NCI-H524 (cell line): ENCODE results near the gene GRM4.
A peak's percentile ranks its signal among the peaks of the same experiment; 100 is the strongest.

Experiments
- DNase-seq, 2 experiments: peaks; one replicate each; lab custom pipeline; 2025; lab: John Stamatoyannopoulos, UW

The GRM4 gene

DNA sequence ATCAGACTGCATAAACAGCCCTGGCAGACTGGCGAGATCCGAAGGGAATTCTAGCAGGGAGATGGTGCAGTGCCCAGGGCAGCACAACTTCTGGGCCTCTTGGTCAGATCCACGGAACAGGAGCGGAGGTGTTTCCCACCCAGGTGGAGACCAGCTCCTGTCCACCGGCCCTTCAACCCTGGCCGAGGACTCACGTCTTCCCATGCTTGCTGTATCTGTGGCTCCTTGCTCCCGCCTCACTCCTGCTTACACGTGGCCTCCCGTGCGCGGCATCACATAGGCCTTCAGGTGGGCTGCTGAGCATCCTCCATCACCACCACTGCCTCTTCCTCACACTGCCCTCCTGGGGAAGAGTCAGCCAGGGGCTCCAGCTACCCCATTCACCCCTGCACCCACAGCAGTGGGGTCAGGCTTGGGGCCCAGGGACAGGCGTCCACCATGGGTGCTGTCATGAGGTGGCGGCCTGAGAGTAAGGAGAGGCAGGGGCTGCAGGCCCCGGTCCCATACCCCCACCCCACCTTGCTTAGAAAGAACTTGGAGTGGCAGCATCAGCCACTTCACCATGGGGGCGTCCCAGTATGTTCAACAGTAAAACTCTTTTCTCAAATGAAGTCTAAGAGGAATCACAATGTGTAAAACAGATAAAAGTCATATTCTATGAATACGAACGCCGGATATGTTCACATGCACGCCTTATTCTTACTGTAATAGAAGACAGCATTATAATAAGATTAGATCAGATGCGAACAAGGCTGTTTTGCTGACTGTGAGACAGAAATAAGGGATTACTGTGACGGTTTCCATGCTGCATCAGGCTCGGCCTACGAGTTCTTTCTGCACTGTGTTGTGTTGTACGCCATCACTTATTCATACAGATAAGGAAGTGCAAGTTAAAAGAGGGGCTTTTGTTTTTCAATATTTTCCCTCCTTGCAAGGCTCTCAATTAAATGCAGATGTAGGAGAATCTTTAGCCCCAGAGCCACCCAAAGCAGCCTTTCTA, 165.4 kb downstream of the GRM4 start:
- DNase-seq = no peak

DNA sequence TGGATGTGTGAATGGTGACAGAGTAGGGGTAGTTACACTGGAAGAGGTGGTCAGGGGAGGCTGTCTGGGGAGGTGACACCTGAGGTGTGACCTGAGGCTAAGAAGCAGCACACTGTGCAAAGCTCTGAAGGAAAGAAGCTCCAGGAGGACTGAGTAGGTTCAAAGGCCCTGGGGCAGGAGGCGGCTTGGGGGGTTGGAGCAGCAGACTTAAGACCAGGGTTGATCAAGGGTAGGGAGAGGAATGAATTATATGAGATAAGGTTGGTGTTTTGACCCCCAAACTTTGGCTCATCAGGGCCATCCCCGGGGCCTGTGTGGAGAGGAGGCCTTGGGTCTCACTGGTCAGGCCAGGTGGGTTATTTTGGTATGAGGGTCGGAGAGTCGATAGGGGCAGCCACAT, 166.1 kb downstream of the GRM4 start:
- DNase-seq = no peak

DNA sequence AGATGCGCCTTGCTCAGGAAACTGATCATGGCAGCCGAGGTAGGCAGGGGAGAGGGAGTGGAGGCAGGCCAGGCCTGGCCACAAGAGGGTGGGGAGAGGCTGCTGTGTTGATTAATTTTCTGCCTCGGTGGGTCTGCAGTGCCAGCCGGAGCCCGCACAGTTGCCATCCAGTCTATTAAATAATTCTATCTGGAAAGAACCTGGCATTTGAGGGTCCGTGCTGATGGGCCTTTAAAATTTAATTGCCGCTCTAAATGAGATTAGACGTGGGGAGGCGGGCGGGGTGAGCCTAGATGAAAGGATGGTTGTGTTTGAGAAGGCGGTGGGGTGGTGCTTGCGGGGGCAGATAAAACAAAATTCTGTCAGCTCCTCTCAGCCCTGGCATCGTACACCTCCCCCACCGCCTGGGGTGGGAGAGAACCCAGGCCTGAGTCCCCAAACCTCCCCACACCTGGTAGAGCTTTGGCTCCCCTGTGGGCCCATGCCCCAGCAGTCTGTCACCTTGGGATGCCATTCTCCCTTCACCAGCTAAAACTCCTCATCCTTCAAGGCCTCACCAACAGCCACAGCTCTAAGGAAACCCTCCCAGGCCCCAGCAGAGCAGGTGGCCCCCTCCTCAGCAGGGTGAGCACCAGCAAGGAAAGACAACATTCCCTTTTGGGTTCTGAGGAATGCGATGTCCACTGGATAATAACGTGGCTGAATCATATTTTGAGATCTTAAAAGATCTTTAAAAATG, 167.3 kb downstream of the GRM4 start:
- DNase-seq = peak in 1 of 2 experiments; percentile 25

DNA sequence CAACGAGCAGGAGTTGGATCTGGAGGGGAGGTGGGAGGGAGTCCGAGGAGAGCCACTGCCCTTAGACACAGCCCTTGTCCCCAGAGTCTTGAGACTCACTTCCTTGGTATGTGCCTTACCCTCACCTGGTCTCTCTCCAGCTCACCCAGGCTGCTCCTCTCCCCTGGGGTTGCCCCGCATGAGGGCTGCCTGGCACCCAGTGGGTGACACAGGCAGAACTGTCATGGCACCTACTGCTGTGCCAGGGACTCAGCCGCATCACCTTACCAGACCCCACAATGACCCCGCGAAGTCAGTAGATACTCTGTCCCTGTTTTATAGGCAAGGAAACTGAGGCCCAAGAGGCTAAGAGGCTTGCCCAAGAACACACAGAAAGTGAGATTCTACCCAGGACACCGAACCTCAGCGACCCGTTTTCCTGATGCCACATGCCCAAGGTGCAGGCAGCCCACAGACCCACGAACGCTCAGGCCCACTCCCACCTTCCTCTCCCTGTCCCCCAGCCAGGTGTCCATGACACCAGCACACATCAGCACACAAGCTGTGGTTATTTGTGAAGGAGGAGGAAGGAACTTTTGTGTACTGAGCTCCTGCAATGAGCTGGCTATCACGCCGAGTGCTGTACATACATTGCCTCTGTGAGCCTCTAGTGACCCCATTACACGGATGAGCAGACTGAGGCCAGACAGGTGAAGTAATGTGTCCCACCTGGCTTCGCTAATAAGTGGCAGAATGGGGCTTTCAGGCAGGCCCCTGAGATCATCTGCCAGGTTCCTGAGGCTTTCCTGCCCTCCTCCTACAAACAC, 168.1 kb downstream of the GRM4 start:
- DNase-seq = no peak

DNA sequence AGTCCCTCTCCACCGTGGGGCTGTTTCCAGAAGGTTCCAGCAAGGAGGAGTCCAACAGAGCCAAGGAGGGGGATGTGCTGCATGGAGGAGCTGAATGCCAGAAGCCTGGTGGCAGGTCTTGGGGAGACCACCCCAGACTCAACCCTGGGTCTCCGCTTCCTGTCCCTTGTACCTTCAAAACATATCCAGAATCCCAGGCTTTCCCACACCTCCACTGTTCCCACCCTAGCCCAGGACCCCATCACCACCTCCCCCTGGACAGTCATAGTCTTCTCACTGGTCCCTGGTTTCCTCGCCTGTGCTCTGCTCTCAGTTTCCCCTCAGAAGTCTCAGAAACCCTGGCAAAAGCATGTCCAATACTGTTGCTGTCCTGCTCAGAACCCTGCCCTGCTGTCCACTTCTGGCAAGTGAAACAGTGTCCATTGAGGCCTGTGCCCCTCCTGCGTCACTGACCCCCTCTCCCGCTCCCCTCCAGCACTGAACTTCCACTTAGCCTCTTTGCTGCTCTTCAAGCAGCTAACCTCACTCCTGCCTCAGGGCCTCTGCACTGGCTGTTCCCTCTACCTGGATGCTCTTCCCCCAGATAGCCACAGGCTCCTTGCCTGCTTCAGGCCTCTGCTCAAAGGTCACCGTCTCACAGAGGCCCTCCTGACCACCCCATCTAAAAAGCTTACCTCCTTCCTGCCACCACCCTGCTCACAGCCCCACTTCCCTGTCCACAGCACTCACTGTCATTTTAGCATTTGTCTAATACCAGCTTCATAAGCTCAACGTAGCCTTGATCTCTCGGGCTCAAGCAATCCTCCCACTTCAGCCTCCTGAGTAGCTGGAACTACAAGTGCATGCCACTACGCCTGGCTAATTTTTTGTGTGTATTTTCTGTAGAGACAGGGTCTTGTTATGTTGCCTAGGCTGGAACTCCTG, 169.2 kb downstream of the GRM4 start:
- DNase-seq = no peak

DNA sequence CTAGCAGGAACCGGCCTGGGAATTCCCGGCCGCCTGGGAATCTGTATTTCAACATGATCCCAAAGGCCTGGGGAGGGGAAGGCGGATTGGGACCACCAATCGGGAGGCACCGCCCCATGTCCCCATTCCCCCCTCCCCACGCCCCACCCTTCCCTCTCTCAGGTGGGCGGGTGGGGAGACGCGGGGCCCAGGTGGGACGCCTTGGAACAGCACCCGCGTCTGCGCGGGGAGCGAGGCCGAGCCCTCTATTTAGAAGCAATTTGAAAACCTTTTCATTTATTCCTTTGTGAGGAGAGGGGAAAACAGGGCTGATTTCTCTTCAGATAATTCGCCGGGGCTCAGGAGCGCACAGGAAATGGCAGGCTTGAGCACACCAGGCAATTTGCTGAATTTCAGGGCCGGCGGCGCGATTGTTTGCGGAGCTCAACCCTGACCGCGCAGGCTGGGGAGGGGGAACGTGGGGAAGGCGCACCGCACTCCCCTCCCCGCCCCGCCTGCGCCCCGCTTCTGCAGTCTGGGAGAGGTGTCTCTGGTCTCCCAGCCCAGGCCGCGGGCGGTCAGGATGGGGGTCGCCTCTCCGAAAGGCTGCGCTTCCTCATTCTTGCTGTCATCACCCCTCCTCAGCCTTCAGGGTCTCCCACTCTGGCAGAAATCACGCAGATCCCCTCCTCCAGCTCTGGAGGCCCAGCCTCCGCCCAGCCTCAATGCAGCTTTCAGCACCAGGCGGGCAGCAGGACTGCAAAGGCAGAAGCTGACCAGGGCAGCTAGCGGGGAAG, 170.0 kb downstream of the GRM4 start:
- DNase-seq = no peak

DNA sequence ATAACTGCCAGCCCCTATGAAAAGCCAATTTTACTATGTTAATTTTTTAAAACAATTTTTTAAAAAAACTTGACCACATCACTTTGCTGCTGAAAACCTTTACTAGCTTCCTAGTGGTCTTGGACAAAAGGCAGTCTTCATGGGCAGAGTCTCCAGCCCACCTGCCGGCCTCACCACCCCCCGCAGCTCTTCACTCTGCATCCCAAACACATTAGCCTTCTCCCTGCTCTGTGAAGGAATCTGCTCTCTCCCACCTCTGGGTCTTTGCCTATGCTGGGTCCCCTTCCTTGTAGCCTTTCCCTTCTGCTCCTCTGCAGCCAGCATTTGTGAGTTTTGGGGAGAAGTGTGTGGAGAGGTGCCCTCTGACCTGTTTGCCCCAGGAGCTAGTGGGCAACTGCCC, 171.4 kb downstream of the GRM4 start:
- no peak for DNase-seq

DNA sequence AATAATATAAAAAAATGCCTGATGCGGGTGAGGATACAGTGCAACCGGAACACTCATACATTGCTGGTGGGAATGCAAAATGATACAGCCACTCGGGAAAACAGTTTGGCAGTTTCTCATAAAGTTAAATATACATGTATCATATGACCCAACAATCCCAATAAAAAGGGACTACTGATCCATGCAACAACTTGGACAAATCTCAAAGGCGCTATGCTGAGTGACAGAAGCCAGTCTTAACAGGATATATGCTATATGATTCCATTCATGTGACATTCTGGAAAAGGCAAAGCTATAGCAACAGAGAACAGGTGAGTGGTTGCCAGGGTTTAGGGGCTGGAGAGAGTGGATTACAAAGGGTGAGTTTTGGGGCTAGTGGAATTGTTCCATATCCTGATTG, 171.9 kb downstream of the GRM4 start:
- DNase-seq = peak in 1 of 2 experiments; percentile 35

DNA sequence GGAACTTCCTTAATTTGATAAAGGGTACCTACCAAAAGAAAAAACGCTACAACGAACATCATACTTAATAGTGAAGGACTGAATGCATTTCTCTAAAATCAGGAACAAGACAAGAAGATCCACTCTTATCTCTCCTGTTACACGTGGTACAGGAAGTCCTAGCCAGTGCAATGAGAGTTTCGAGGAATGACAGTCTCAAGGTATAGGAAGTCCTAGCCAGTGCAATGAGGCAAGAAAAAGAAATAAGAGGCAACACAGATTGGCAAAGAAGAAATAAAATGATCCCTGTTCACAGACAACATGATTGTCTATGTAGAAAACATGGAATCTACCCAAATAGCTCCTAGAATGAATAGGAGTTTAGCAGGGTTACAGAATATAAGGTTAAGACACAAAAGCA, 174.3 kb downstream of the GRM4 start:
- no peak for DNase-seq
